Measurements from ENCODE around the gene NME4.
"Not testable (repeated sequence)": the region's sequence is repeated elsewhere in the genome, so short reads cannot be mapped to it uniquely, and the experiment has no call there.

NME4 gene

DNA sequence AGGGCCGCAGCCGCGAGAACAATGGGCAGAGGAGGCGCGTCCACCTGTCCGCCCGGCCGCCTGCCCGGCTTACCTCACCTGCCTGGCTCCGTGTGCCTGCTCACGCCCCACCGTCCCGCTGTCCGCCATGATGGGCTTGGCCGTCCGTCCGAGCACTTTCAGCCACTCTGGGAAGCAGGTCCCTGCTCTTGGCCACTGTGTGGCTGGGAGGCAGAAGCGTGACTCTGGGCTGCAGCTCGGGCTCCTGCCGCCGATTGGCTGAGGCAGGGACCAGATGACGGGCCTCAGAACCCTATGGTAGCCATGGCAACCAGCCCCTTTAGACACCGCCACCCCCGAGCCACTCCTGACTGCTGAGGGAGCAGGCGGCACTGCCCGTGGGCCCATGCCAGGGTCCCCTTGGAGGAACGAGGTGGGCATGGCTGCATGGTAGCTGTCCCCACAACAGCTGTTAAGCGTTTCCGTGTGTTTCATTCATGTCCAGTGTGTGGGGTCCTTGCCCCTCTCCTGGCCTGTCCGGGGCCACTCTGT lies 35.6 kb upstream of the NME4 start:
- TF ChIP-seq SPI1 (IDR thresholded peaks at IDR 0.05; ENCODE audit: borderline replicate concordance, low read depth) (no peak), POLR2AphosphoS5 (IDR thresholded peaks at IDR 0.05; ENCODE audit: low read depth) (no peak), GABPA (IDR thresholded peaks at IDR 0.05; ENCODE audit: low read depth) (no peak)
- TF ChIP-seq, protein P1, sequence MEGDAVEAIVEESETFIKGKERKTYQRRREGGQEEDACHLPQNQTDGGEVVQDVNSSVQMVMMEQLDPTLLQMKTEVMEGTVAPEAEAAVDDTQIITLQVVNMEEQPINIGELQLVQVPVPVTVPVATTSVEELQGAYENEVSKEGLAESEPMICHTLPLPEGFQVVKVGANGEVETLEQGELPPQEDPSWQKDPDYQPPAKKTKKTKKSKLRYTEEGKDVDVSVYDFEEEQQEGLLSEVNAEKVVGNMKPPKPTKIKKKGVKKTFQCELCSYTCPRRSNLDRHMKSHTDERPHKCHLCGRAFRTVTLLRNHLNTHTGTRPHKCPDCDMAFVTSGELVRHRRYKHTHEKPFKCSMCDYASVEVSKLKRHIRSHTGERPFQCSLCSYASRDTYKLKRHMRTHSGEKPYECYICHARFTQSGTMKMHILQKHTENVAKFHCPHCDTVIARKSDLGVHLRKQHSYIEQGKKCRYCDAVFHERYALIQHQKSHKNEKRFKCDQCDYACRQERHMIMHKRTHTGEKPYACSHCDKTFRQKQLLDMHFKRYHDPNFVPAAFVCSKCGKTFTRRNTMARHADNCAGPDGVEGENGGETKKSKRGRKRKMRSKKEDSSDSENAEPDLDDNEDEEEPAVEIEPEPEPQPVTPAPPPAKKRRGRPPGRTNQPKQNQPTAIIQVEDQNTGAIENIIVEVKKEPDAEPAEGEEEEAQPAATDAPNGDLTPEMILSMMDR (IDR thresholded peaks at IDR 0.05; ENCODE audit: insufficient read depth, low read length): no peak
- TF ChIP-seq, protein P2, sequence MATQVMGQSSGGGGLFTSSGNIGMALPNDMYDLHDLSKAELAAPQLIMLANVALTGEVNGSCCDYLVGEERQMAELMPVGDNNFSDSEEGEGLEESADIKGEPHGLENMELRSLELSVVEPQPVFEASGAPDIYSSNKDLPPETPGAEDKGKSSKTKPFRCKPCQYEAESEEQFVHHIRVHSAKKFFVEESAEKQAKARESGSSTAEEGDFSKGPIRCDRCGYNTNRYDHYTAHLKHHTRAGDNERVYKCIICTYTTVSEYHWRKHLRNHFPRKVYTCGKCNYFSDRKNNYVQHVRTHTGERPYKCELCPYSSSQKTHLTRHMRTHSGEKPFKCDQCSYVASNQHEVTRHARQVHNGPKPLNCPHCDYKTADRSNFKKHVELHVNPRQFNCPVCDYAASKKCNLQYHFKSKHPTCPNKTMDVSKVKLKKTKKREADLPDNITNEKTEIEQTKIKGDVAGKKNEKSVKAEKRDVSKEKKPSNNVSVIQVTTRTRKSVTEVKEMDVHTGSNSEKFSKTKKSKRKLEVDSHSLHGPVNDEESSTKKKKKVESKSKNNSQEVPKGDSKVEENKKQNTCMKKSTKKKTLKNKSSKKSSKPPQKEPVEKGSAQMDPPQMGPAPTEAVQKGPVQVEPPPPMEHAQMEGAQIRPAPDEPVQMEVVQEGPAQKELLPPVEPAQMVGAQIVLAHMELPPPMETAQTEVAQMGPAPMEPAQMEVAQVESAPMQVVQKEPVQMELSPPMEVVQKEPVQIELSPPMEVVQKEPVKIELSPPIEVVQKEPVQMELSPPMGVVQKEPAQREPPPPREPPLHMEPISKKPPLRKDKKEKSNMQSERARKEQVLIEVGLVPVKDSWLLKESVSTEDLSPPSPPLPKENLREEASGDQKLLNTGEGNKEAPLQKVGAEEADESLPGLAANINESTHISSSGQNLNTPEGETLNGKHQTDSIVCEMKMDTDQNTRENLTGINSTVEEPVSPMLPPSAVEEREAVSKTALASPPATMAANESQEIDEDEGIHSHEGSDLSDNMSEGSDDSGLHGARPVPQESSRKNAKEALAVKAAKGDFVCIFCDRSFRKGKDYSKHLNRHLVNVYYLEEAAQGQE (IDR thresholded peaks at IDR 0.05; ENCODE audit: insufficient replicate concordance, low read depth): no peak
- no peak for DNase-seq (ENCODE audit: low read depth in 1 of 2, low spot score in 1 of 2)
- H3K4me3 ChIP-seq (replicated peaks; ENCODE audit: insufficient read depth, low read length): no peak overlapping the region
- H3K27me3 ChIP-seq (ENCODE audit: insufficient read depth, poor library complexity, severe bottlenecking): no peaks in the 10 kb centered on the region
- no peak overlapping the region for H3K27ac ChIP-seq (replicated peaks)

DNA sequence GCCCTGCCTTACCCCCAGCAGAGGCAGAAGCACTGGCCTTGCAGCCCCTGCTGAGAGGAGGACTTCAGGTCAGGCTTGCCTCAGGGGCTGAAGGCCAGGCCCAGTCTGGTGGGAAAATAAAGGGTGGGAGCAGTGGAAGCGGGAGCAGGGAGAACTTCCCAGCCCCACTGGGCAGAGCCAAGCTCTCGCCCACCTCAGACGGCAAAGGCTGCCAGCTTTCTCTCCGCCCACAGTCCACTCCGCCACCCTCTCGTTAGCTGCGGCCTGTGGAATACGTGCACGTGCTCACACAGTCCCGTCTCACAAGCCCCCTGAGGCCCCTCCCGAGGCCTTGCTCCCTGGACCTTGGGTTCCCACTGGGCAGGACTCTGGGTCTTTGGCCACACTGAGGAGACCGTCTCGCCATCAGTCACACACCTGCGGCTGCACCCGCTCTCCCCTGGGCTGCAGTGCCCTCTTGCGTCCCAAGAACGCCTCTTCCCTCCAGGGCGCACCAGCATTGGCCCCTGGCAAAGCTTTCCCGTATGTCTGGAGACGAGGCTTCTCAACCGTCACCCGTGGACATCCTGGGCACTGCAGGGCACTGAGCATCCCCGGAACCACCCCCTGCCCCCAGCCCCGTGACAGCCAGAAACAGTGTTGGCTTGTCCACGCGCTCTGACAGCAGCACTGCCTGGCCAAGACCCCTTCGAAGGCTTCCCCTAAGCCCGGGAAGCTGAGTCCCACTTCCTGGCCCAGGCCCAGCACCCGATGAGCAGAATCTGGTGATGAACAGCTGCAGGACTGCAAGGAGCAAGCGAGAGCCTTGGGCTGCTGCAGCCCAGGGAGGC lies 34.9 kb upstream of the NME4 start:
- Histone ChIP-seq H3K4me3 (replicated peaks; ENCODE audit: insufficient read depth, low read length) (no peak overlapping the region), H3K27ac (replicated peaks) (no peak overlapping the region)
- peak in 1 of 2 experiments; percentile 84 for DNase-seq (ENCODE audit: low read depth in 1 of 2, low spot score in 1 of 2)

DNA sequence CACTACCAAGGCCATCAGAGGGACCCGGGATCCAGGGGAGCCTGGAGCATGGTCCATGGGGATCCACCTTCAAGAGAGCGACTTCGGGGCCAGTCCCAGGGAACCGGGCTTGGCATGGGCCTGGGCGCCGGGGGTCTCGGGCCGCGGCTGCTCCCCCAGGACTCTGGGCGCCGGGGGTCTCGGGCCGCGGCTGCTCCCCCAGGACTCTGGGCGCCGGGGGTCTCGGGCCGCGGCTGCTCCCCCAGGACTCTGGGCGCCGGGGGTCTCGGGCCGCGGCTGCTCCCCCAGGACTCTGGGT lies 34.3 kb upstream of the NME4 start:
- not testable (repeated sequence) for H3K27me3 ChIP-seq (ENCODE audit: insufficient read depth, poor library complexity, severe bottlenecking); H3K4me3 ChIP-seq (replicated peaks; ENCODE audit: insufficient read depth, low read length); DNase-seq (ENCODE audit: low read depth in 1 of 2, low spot score in 1 of 2); H3K27ac ChIP-seq (replicated peaks)

More for the DNA sequence above, 34.9 kb upstream of the NME4 start:
- TF ChIP-seq, protein P1 (IDR thresholded peaks at IDR 0.05; ENCODE audit: insufficient read depth, low read length): peak; percentile 92
- no peak for TF ChIP-seq SPI1 (IDR thresholded peaks at IDR 0.05; ENCODE audit: borderline replicate concordance, low read depth)
- no peaks in the 10 kb centered on the region for H3K27me3 ChIP-seq (ENCODE audit: insufficient read depth, poor library complexity, severe bottlenecking)

DNA sequence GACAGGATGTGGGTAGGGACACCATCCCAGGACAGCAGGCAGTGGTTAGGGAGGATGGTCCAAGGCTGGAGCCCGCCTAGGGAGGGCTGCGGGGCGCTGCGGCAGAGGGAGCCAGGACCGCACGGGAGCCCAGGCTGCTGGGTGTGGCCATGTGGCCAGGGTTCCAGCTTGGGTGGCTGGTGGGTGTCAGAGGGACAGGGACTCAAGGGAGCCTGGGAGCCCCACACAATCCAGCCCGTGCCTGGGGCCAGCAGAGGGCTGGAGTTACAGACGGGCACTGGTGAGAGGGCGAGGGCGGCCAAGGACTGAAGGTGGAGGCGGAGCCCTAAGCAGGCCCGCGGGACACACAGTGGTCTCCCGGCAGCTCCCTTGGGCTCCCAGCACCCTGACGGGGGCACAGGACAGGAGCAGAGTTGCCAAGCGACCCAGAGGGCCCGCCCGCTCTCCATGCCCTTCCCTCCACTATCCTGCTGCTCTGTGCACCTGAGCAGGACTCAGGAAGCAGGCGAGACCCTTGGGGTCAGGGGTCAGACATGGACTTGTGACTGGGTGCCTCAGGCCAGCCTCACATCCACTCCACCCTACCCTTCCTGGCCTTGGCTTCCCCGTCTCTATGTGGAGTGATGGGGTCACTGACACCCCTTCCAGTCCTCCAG lies 33.8 kb upstream of the NME4 start:
- DNase-seq (ENCODE audit: low read depth in 1 of 2, low spot score in 1 of 2): no peak
- Histone ChIP-seq H3K27ac (replicated peaks) (no peak overlapping the region), H3K4me3 (replicated peaks; ENCODE audit: insufficient read depth, low read length) (no peak overlapping the region), H3K27me3 (ENCODE audit: insufficient read depth, poor library complexity, severe bottlenecking) (no peaks in the 10 kb centered on the region)
- TF ChIP-seq, protein P1 (IDR thresholded peaks at IDR 0.05; ENCODE audit: insufficient read depth, low read length): no peak
- TF ChIP-seq SPI1 (IDR thresholded peaks at IDR 0.05; ENCODE audit: borderline replicate concordance, low read depth): no peak
- TF ChIP-seq GABPA (IDR thresholded peaks at IDR 0.05; ENCODE audit: low read depth): no peak
- TF ChIP-seq, protein P2 (IDR thresholded peaks at IDR 0.05; ENCODE audit: insufficient replicate concordance, low read depth): no peak
- TF ChIP-seq POLR2AphosphoS5 (IDR thresholded peaks at IDR 0.05; ENCODE audit: low read depth): no peak

All from HL-60 (cell line).